RWPE1 (cell line): ENCODE measurements around the gene CLEC1A.

Experiments
- CTCF ChIA-PET: fragments of 350-600 bp; sonication (Branson Sonifier 250); formaldehyde crosslinking; extraction: SDS; loops from one replicate; lab custom pipeline; 2021; lab: Yijun Ruan, JAX
- POLR2A ChIA-PET: fragments of 400-600 bp; formaldehyde crosslinking; extraction: SDS; loops from one replicate; lab custom pipeline; 2020; ENCODE audit warnings: antibody characterized with exemption; ENCODE audit not compliant: low non-redundant PET; lab: Yijun Ruan, JAX
- DNase-seq: peaks from one replicate; pipeline ENCODE4 v3.0.0; 2012; ENCODE audit warnings: low spot score
- H3K27ac ChIP-seq: fragments of 450-650 bp; 2 replicates; pipeline ENCODE4 v1.5.1; 2017
- TF ChIP-seq, protein P1 (sequence below): fragments of 450-650 bp; conservative IDR thresholded peaks from 2 replicates; pipeline ENCODE4 v1.5.1; 2017; ENCODE audit warnings: low read depth, mild to moderate bottlenecking

The CLEC1A gene, protein sequence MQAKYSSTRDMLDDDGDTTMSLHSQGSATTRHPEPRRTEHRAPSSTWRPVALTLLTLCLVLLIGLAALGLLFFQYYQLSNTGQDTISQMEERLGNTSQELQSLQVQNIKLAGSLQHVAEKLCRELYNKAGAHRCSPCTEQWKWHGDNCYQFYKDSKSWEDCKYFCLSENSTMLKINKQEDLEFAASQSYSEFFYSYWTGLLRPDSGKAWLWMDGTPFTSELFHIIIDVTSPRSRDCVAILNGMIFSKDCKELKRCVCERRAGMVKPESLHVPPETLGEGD

DNA sequence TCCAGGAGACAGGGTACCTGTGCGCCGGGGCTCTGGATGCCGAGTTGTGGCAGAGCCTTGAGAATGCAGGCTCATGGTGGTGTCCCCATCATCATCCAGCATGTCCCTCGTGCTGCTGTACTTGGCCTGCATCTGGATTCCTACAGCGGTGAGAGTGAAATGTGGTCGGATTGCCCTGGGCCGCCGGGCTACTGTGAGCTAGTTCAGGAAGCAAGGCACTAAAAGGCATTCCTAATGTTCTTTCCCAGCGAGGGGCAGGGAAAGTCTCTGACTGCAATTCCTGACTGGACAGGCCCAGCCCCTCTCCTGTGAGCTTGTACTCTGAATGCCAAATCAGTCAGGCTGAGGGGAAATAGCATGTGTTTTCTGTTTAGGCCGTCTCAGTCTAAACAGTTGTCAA, at the start of gene CLEC1A:
Gene CLEC1A, minus strand, starts transcription at position 195 of the 400 bp plus-strand sequence. Its CDS starts 63 bp downstream, at position 132.
- TF ChIP-seq, protein P1, sequence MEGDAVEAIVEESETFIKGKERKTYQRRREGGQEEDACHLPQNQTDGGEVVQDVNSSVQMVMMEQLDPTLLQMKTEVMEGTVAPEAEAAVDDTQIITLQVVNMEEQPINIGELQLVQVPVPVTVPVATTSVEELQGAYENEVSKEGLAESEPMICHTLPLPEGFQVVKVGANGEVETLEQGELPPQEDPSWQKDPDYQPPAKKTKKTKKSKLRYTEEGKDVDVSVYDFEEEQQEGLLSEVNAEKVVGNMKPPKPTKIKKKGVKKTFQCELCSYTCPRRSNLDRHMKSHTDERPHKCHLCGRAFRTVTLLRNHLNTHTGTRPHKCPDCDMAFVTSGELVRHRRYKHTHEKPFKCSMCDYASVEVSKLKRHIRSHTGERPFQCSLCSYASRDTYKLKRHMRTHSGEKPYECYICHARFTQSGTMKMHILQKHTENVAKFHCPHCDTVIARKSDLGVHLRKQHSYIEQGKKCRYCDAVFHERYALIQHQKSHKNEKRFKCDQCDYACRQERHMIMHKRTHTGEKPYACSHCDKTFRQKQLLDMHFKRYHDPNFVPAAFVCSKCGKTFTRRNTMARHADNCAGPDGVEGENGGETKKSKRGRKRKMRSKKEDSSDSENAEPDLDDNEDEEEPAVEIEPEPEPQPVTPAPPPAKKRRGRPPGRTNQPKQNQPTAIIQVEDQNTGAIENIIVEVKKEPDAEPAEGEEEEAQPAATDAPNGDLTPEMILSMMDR, result no peak
- no peak within 1 kb of the TSS for H3K27ac ChIP-seq
- ChIA-PET CTCF (interaction anchor here (0.5 kb wide), 1 partner anchor 32 kb away, joined by 5 read pairs; no protein-coding TSS in a partner anchor), POLR2A (no interaction called here)
- no peak for DNase-seq

DNA sequence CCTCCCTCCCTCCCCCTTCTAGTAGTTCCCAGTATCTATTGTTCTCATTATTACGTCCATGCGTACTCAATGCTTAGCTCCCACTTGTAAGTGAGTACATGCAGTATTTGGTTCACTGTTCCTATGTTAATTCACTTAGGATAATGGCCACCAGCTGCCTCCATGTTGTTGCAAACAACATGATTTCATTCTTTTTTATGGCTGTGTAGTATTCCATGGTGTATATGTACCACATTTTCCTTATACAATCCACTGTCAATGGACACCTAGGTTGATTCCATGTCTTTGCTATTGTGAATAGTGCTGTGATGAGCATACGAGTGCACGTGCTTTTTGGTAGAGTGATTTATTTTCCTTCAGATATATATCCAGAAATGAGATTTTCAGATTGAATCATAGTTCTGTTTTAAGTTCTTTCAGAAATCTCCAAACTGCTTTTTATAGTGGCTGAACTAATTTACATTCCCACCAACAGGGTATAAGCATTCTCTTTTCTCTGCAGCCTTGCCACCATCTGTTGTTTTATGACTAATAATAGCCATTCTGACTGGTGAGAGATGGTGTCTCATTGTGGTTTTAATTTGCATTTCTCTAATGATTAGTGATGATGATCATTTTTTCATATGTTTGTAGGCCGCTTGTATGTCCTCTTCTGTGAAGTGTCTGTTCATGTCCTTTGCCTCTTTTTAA, 49.1 kb upstream of the CLEC1A start:
- ChIA-PET CTCF (interaction anchor here (0.8 kb wide), 1 partner anchor 397 kb away, joined by 3 read pairs; no protein-coding TSS in a partner anchor), POLR2A (no interaction called here)
- DNase-seq, result no peak
- TF ChIP-seq, protein P1, result no peak
- no peak overlapping the region for H3K27ac ChIP-seq

DNA sequence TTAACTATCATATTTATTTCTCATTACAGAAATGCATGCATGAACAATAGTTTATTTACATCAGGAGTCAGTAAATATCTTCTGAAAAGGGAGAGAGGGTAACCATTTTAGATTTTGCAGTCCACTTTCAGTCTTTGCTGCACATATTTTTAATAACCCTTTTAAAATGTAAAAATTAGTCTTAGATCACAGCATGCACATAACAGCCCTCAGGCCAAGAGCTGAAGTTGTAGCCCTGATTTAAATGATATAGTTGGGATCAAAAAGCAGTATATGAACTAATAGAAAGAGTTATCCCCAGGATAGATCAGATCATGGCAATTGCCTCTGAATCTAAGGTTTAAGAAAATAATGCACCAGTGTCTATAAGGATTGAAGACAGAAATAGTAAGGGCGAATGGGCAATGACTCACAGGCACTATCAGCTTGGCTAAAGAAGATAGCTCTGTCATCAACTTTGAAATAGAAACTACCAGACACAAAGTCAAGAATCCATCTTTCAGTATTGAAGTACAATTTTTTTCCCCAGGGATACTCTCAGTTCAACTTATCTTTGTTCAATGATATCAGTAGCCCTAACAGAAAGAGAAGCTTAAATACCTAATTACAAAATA, 44.3 kb upstream of the CLEC1A start:
- ChIA-PET POLR2A (no interaction called here), CTCF (interaction anchor here (0.5 to 1.6 kb wide), 3 partner anchors 10 to 109 kb away, joined by 3 to 4 read pairs (median 4); no protein-coding TSS in a partner anchor)
- TF ChIP-seq, protein P1, result no peak
- no peak overlapping the region for H3K27ac ChIP-seq
- DNase-seq, result no peak

DNA sequence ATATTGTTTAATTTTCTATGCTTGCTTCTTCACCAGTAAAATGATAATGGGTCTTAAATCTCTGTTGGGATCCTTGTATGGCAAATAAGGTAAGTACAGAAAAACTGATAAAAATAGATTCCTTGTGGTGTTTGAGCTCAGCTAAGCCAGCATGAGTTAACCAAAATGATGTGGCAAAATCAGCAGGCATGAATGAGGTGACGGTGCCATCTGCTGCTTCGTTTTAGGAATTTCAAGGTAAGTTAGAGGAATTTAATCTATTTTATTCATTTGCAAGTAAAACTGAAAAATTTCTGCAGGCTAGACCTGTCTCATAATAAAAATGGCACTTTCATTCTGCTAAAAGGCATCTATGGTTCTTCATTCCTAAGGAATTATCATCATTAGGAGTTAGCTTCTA, 41.2 kb upstream of the CLEC1A start:
- TF ChIP-seq, protein P1, result 0 out of 2 replicates have a peak, but pooled peaks have one; percentile 9
- ChIA-PET POLR2A (no interaction called here), CTCF (interaction anchor here (0.6 to 1.8 kb wide), 10 partner anchors 13 to 526 kb away, joined by 3 to 11 read pairs (median 4); partner anchors contain the start of gene CLEC12B)
- H3K27ac ChIP-seq, result no peak overlapping the region
- peak; percentile 35 for DNase-seq

DNA sequence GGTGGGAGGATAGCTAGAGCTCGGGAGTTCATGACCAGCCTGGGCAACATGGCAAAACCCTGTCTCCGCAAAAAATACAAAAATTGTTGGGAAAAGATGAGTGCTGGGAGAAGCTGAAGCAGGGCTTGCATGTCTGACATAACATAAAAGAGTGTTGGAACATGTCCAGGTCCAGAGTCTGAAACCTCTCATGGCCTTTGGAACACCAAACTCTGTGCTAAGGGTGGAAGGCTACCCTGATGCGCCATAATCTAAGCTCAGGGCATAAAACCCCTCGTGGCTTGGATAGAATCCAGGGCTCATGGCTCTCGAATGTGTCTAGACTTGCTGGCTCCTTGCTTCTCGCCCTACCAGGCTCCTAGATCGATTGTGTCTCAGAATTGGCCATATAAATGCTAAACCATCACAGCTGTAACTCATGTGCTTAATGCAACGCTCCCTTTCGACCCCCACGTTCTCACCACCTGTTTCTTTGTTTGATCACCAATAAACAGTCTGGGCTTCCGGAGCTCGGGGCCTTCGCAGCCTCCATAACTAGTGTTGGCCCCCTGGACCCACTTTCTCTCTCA, 37.9 kb upstream of the CLEC1A start:
- TF ChIP-seq, protein P1, result no peak
- CTCF ChIA-PET, result interaction anchor here (0.6 to 0.7 kb wide), 3 partner anchors 105 to 348 kb away, joined by 3 to 4 read pairs (median 3); no protein-coding TSS in a partner anchor
- H3K27ac ChIP-seq, result no peak overlapping the region
- POLR2A ChIA-PET, result no interaction called here
- DNase-seq, result no peak

DNA sequence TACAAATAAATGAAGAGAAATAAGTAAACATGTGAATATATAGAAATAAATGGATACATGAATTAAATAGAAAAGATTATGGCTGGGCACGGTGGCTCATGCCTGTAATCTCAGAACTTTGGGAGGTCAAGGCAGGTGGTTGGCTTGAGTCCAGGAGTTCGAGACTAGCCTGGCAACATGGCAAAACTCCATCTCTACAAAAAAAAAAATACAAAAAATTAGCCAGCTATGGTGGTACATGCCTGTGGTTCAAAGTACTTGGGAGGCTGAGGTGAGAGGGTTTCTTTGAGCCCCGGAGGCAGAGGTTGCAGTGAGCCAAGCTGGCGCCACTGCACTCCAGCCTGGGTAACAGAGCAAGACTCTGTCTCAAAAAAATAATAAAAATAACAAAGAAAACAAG, 36.3 kb upstream of the CLEC1A start:
- POLR2A ChIA-PET, result no interaction called here
- CTCF ChIA-PET, result no interaction called here

More for the DNA sequence above, 36.3 kb upstream of the CLEC1A start:
- DNase-seq, result no peak
- no peak overlapping the region for H3K27ac ChIP-seq
- TF ChIP-seq, protein P1, result no peak
